IMR-90 (cell line): ENCODE data around the gene BATF2. TPM values are rescaled to one million over a fixed set of nuclear protein-coding genes. Genes with fewer than 3 reads are reported as not detected.
"Not testable (repeated sequence)": the region's sequence is repeated elsewhere in the genome, so short reads cannot be mapped to it uniquely, and the experiment has no call there.

Source experiments
- ATAC-seq: fragments of 200-7000 bp; cut with Tn5 transposase; 2 replicates; pipeline ENCODE4 v1.9.1; 2020; ENCODE audit warnings: low read depth, mild to moderate bottlenecking, moderate library complexity
- BruUV-seq: library from RNA; stranded (reverse); fragments of 400-500 nt; replicated peaks from 2 replicates; lab custom pipeline; 2021; lab: Mats Ljungman, UMichigan
- CTCF ChIA-PET: fragments of 300-600 bp; formaldehyde crosslinking; extraction: SDS; loops from one replicate; lab custom pipeline; 2021; ENCODE audit warnings: antibody characterized with exemption; lab: Yijun Ruan, JAX
- POLR2A ChIA-PET: fragments of 300-600 bp; sonication (Branson Sonifier 250); formaldehyde crosslinking; loops from one replicate; lab custom pipeline; 2022; ENCODE audit warnings: antibody characterized with exemption; ENCODE audit not compliant: unreplicated experiment; lab: Charles Lee
- DNase-seq: peaks from one replicate; pipeline ENCODE4 v3.0.0; 2013
- H2AFZ ChIP-seq: replicated peaks from 2 replicates; pipeline ENCODE3; 2013; ENCODE audit warnings: low read length, mild to moderate bottlenecking; ENCODE audit not compliant: poor library complexity
- H2AK5ac ChIP-seq: 2 replicates; pipeline ENCODE4 v1.6.1; 2013; ENCODE audit warnings: low read depth, low read length, inconsistent platforms
- H2AK9ac ChIP-seq: replicated peaks from 2 replicates; pipeline ENCODE3; 2013; ENCODE audit warnings: mild to moderate bottlenecking, low read depth, low read length, moderate library complexity; ENCODE audit not compliant: poor library complexity
- H2BK120ac ChIP-seq: 2 replicates; pipeline ENCODE4 v1.6.1; 2013; ENCODE audit warnings: low read depth, low read length, inconsistent platforms
- H2BK15ac ChIP-seq: 3 replicates; pipeline ENCODE4 v1.6.1; 2013; ENCODE audit warnings: low read depth, low read length, inconsistent platforms
- H2BK20ac ChIP-seq: 2 replicates; pipeline ENCODE4 v1.6.1; 2013; ENCODE audit warnings: low read depth, mild to moderate bottlenecking, inconsistent platforms, low read length, moderate library complexity
- H2BK5ac ChIP-seq: 2 replicates; pipeline ENCODE4 v1.6.1; 2013; ENCODE audit warnings: mild to moderate bottlenecking, low read depth, low read length, inconsistent platforms; ENCODE audit not compliant: poor library complexity, severe bottlenecking
- H3K14ac ChIP-seq: replicated peaks from 2 replicates; pipeline ENCODE4 v1.6.1; 2013; ENCODE audit warnings: low read depth, low read length, inconsistent platforms
- H3K18ac ChIP-seq: 2 replicates; pipeline ENCODE4 v1.6.1; 2013; ENCODE audit warnings: low read depth, low read length, control low read depth
- H3K23ac ChIP-seq: 2 replicates; pipeline ENCODE4 v1.6.1; 2013; ENCODE audit warnings: low read depth, low read length, inconsistent platforms
- H3K27ac ChIP-seq: 2 replicates; pipeline ENCODE4 v1.5.1; 2013; ENCODE audit warnings: mild to moderate bottlenecking, control low read depth, low read length; ENCODE audit not compliant: insufficient read depth
- H3K27me3 ChIP-seq: 2 replicates; pipeline ENCODE4 v1.6.1; 2013; ENCODE audit warnings: low read length; ENCODE audit not compliant: control insufficient read depth, insufficient read depth
- H3K36me3 ChIP-seq: 2 replicates; pipeline ENCODE4 v1.6.1; 2013; ENCODE audit warnings: low read length, mixed read lengths; ENCODE audit not compliant: control insufficient read depth, insufficient read depth
- H3K4ac ChIP-seq: 2 replicates; pipeline ENCODE4 v1.6.1; 2013; ENCODE audit warnings: low read depth, low read length, inconsistent platforms
- H3K4me1 ChIP-seq: 2 replicates; pipeline ENCODE4 v1.6.1; 2013; ENCODE audit warnings: low read length, mixed read lengths; ENCODE audit not compliant: control insufficient read depth, insufficient read depth
- H3K4me2 ChIP-seq: 2 replicates; pipeline ENCODE4 v1.6.1; 2013; ENCODE audit warnings: low read depth, mild to moderate bottlenecking, control low read depth, low read length, moderate library complexity
- H3K4me3 ChIP-seq: 2 replicates; pipeline ENCODE4 v1.5.1; 2013; ENCODE audit warnings: low read depth, mild to moderate bottlenecking, control low read depth, low read length, moderate library complexity; ENCODE audit not compliant: insufficient read depth
- H3K56ac ChIP-seq: 2 replicates; pipeline ENCODE4 v1.6.1; 2013; ENCODE audit warnings: low read length, inconsistent platforms; ENCODE audit not compliant: insufficient read depth; ENCODE audit errors: extremely low read depth
- H3K79me1 ChIP-seq, 2 experiments: 2 replicates each; pipeline ENCODE4 v1.6.1; 2013; ENCODE audit warnings: low read length in 2 of 2, inconsistent platforms in 1 of 2, low read depth in 1 of 2
- H3K9ac ChIP-seq: 2 replicates; pipeline ENCODE4 v1.6.1; 2013; ENCODE audit warnings: low read depth, low read length, control low read depth
- H3K9me1 ChIP-seq: 2 replicates; pipeline ENCODE4 v1.6.1; 2013; ENCODE audit warnings: low read length, inconsistent platforms; ENCODE audit not compliant: insufficient read depth
- H3K9me3 ChIP-seq: 2 replicates; pipeline ENCODE4 v1.6.1; 2013; ENCODE audit warnings: low read length; ENCODE audit not compliant: control insufficient read depth, insufficient read depth
- H4K20me1 ChIP-seq: 2 replicates; pipeline ENCODE4 v1.6.1; 2013; ENCODE audit warnings: low read length, inconsistent platforms; ENCODE audit not compliant: insufficient read depth
- H4K5ac ChIP-seq: 2 replicates; pipeline ENCODE4 v1.6.1; 2013; ENCODE audit warnings: mild to moderate bottlenecking, low read depth, low read length, control low read depth
- H4K8ac ChIP-seq, 2 experiments: 2 replicates each; pipeline ENCODE4 v1.6.1; 2013; ENCODE audit warnings: low read depth in 2 of 2, low read length in 2 of 2, control low read depth in 1 of 2, inconsistent platforms in 1 of 2
- H4K91ac ChIP-seq: 2 replicates; pipeline ENCODE4 v1.6.1; 2013; ENCODE audit warnings: low read depth, low read length, inconsistent platforms; ENCODE audit not compliant: insufficient read depth
- WGBS, 2 experiments: methylation state at CpG; one replicate each; pipeline versions ENCODE4 v1.1.5 to v1.1.7; 2013; ENCODE audit warnings: missing lambda C conversion rate in 2 of 2; ENCODE audit not compliant: insufficient read length in 1 of 2; ENCODE audit errors: extremely low coverage in 2 of 2; 5-methylcytosine and 5-hydroxymethylcytosine counted together
- dilution Hi-C: fragments of 300-500 bp; cut with HindIII; formaldehyde crosslinking; loops from one replicate; pipeline ENCODE4 v1.14.3; 2018; ENCODE audit warnings: low sequenced_read_pairs; ENCODE audit not compliant: unreplicated experiment
- in situ Hi-C: fragments of 300-500 bp; cut with MboI; formaldehyde crosslinking; loops from 3 replicates; pipeline ENCODE4 v1.14.3; 2019; ENCODE audit warnings: low sequenced_read_pairs, inconsistent platforms, mixed read lengths
- intact Hi-C: fragments of 100-400 bp; cut with micrococcal nuclease; formaldehyde crosslinking; loops from 2 replicates; pipeline ENCODE4 v1.10.0; 2022
- polyA plus RNA-seq, 3 experiments: library from polyadenylated mRNA; depleted of rRNA; stranded (reverse); fragments of >200 nt; gene quantifications; 2 replicates each; pipeline ENCODE4 v1.2.3, GENCODE V29; 2012; ENCODE audit warnings: low replicate concordance in 1 of 3
- total RNA-seq: library from RNA; depleted of rRNA; stranded (reverse); fragments of >200 nt; gene quantifications from 2 replicates; pipeline ENCODE4 v1.2.3, GENCODE V29; 2012

The BATF2 gene
- total and polyA plus RNA-seq, 2 of the 4 experiments (the other 2 are of a cell fraction): 0.36 to 1.2 TPM

DNA sequence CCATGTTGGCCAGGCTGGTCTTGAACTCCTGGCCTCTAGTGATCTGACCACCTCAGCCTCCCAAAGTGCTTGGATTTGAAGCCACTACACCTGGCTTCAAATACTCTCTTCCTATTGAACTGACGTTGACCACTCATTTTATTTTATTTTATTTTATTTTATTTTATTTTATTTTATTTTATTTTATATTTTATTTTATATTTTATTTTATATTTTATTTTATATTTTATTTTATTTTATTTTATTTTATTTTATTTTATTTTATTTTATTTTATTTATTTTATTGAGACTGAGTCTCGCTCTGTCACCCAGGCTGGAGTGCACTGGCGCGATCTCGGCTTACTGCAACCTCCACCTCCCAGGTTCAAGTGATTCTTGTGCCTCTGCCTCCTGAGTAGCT is 13.4 kb downstream of the BATF2 start:
- H3K23ac ChIP-seq, H3K4me3 ChIP-seq, H3K4me1 ChIP-seq, H3K4ac ChIP-seq, DNase-seq, H3K36me3 ChIP-seq, POLR2A ChIA-PET, H3K27me3 ChIP-seq, H4K20me1 ChIP-seq, H2BK15ac ChIP-seq, CTCF ChIA-PET, H3K56ac ChIP-seq, H2AFZ ChIP-seq, H4K8ac ChIP-seq, H2AK5ac ChIP-seq, dilution Hi-C loops, H3K18ac ChIP-seq, H3K27ac ChIP-seq, H2BK5ac ChIP-seq, H2BK120ac ChIP-seq, H3K79me1 ChIP-seq, H2AK9ac ChIP-seq, H2BK20ac ChIP-seq, H3K14ac ChIP-seq, H4K91ac ChIP-seq, H3K9me3 ChIP-seq, H3K4me2 ChIP-seq, H3K9ac ChIP-seq, BruUV-seq, intact Hi-C loops, ATAC-seq, H3K9me1 ChIP-seq, H4K5ac ChIP-seq, in situ Hi-C loops: not testable (repeated sequence)
- whole genome bisulfite sequencing, 2 experiments: no CpG with 5 or more reads among the region's 5 CpGs
